Adrenal gland (tissue), 12 donors: ENCODE data around the gene CCDC138. TPM values are rescaled to one million over a fixed set of nuclear protein-coding genes. Genes with fewer than 3 reads are reported as not detected.

Experiments
- DNase-seq, 7 donors: peaks; one replicate each; pipeline ENCODE4 v3.0.0-alpha.2; 2019 to 2020
- H3K27ac ChIP-seq, 5 donors: fragments of 200-600 bp; sonication (generic) in 4 of 5; 1 replicate in 3 of 5; 2 replicates in 2 of 5; pipeline versions ENCODE4 v1.5.1 to v1.8.0; 2016 to 2020; ENCODE audit warnings: mild to moderate bottlenecking in 1 of 5
- H3K27me3 ChIP-seq: fragments of 200-600 bp; 2 replicates; pipeline ENCODE4 v1.8.0; 2021
- H3K36me3 ChIP-seq, 2 donors: fragments of 200-600 bp; replicated peaks in 1 of 2; 1 replicate in 1 of 2; 2 replicates in 1 of 2; pipeline versions ENCODE4 v1.5.1 to v1.8.0; 2018 to 2022
- H3K4me1 ChIP-seq, 2 donors: fragments of 200-600 bp; replicated peaks in 1 of 2; 1 replicate in 1 of 2; 2 replicates in 1 of 2; pipeline versions ENCODE4 v1.5.1 to v1.8.0; 2018 to 2021
- H3K4me3 ChIP-seq, 4 donors: fragments of 200-600 bp; sonication (generic) in 3 of 4; one replicate each; pipeline ENCODE4 v1.5.1; 2016 to 2018
- H3K9me3 ChIP-seq, 3 donors: fragments of 200-600 bp; sonication (generic) in 1 of 3; replicated peaks in 1 of 3; 1 replicate in 2 of 3; 2 replicates in 1 of 3; pipeline versions ENCODE4 v1.5.1 to v1.8.0; 2016 to 2021
- CTCF ChIP-seq, 6 experiments: fragments of 450-650 bp in 4 of 6; fragments of 200-600 bp in 2 of 6; sonication (generic) in 1 of 6; IDR thresholded peaks; 1 replicate in 5 of 6; 2 replicates in 1 of 6; pipeline versions ENCODE4 v1.5.1 to v1.8.0; 2016 to 2021; ENCODE audit warnings: antibody characterized with exemption in 6 of 6, mild to moderate bottlenecking in 2 of 6, moderate library complexity in 1 of 6
- POLR2A ChIP-seq, 2 donors: fragments of 450-650 bp; IDR thresholded peaks; one replicate each; pipeline ENCODE4 v1.6.1; 2017; ENCODE audit warnings: antibody characterized with exemption in 2 of 2, mild to moderate bottlenecking in 2 of 2, moderate library complexity in 1 of 2
- WGBS, 4 donors: extraction: QIAGEN DNeasy Blood & Tissue Kit in 2 of 4; methylation state at CpG; one replicate each; pipeline versions ENCODE4 v1.1.5 to v1.1.7; 2013 to 2017; 5-methylcytosine and 5-hydroxymethylcytosine counted together
- intact Hi-C, 2 donors: fragments of 100-400 bp; cut with DNase I; formaldehyde crosslinking; loops; one replicate each; pipeline versions ENCODE4 v1.14.1 to v1.15.0; 2022 to 2023
- polyA plus RNA-seq, 3 donors: library from polyadenylated mRNA; stranded (reverse); fragments of 200-250 nt in 2 of 3; fragments of 350-450 nt in 1 of 3; fragmentation: Illumina TruSeq in 1 of 3; extraction: RNeasy Lipid Tissue Mini Kit (QIAGEN cat#74804) in 1 of 3; gene quantifications; one replicate each; pipeline ENCODE4 v1.2.3, GENCODE V29; 2013 to 2014
- total RNA-seq, 9 donors: library from RNA; depleted of rRNA in 4 of 9; stranded (reverse); fragments of >200 nt in 4 of 9; fragments of 120-200 nt in 1 of 9; fragmentation: NEBNext Ultra II Directional in 1 of 9; extraction: Animal tissue kit (Norgen Biotek cat#: 25700) in 1 of 9; gene quantifications; one replicate each; pipeline versions ENCODE4 v1.1.0 to v1.2.4, GENCODE V29; 2013 to 2023
- donor health status: healthy with polysubstance abuse.
- donor health status: Bipolar disorder and iron deficiency.
- donor health status: DM: yes; HTN: yes; CAD: no.
- donor health status: DM: no; HTN: no; CAD: no.
- donor health status: DM: no; HTN: no; CAD: no.
- donor health status: DM: yes; HTN: yes; CAD: no.

CCDC138 gene
- total and polyA plus RNA-seq, 12 donors = 1.0 to 8.0 (median 2.1) TPM

GRCh38 chr2:108893277-108893676 is 106.7 kb downstream of the CCDC138 start:
- DNase-seq = no peak
- H3K9me3 ChIP-seq = peaks cover 0 to 9% (median 6%) of the 10 kb centered on the region in 3 donors
- intact Hi-C loops = no loop called here
- no peak for TF ChIP-seq CTCF (IDR thresholded peaks at IDR 0.05)
- TF ChIP-seq POLR2A (IDR thresholded peaks at IDR 0.05) = no peak
- no peaks in the 10 kb centered on the region for H3K27me3 ChIP-seq
- H3K4me3 ChIP-seq = no peak overlapping the region
- H3K36me3 ChIP-seq = no peaks in the 10 kb centered on the region
- H3K27ac ChIP-seq = no peak overlapping the region
- WGBS, 4 donors = 27 to 39% (median 32%) methylated on average over 1 of the region's 1 CpG
- H3K4me1 ChIP-seq = no peaks in the 10 kb centered on the region

DNA sequence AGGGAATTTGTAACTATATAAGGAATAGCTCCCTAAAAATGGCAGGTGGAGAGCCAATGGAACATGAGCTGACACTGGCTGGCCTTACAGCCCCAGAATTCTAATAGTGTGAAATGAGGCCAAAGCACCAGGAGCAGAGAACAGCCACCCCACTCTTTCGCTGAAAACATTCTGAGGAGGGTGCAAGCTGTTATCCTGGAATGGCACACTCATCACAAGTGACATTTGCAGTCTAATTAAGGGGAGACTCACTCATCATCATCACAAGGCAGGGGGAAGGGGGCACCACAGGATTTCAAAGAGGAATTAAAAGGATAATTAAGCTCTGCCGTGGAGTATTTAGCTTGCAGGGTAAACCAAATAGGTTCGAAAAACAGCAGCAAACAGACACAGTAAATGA is 108.2 kb downstream of the CCDC138 start:
- TF ChIP-seq POLR2A (IDR thresholded peaks at IDR 0.05) (no peak), CTCF (IDR thresholded peaks at IDR 0.05) (no peak)
- DNase-seq = no peak
- Histone ChIP-seq H3K4me1 (no peaks in the 10 kb centered on the region), H3K4me3 (no peak overlapping the region), H3K9me3 (peaks cover 0 to 6% (median 4%) of the 10 kb centered on the region in 3 donors), H3K27me3 (no peaks in the 10 kb centered on the region), H3K36me3 (no peaks in the 10 kb centered on the region), H3K27ac (no peak overlapping the region)
- intact Hi-C loops = no loop called here
- 75 to 86% (median 78%) methylated on average over 3 of the region's 3 CpGs for WGBS, 4 donors

DNA sequence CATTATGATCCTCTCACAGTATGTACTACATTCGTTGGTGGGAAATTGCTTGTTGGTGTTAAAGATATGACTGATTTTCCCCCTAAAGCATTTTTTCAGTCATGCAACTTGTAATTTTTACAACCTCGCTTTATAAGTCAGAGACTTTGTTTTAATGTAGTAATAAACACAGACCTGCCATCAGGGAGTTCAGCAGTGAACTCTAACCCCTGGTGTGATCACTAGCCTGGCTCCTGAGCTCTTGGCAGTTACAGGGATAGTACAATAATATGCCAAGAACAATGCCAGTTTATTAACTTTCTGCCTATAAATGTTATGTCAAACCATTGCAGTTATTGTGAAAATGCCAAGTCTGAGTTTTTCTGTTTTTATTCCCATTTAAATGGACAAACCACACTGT is 108.6 kb downstream of the CCDC138 start:
- intact Hi-C loops = no loop called here
- no peaks in the 10 kb centered on the region for H3K27me3 ChIP-seq
- WGBS, 4 donors = 79 to 87% (median 84%) methylated on average over 2 of the region's 2 CpGs

GRCh38 chr2:108896741-108897140 is 110.2 kb downstream of the CCDC138 start:
- Histone ChIP-seq H3K27me3 (no peaks in the 10 kb centered on the region), H3K36me3 (no peaks in the 10 kb centered on the region), H3K9me3 (no peaks in the 10 kb centered on the region), H3K4me3 (no peak overlapping the region), H3K27ac (no peak overlapping the region), H3K4me1 (no peaks in the 10 kb centered on the region)
- 81 to 93% (median 91%) methylated on average over 7 to 13 of the region's 13 CpGs for WGBS, 4 donors
- intact Hi-C loops = no loop called here
- no peak for DNase-seq
- no peak for TF ChIP-seq POLR2A (IDR thresholded peaks at IDR 0.05)
- TF ChIP-seq CTCF (IDR thresholded peaks at IDR 0.05) = no peak

More for the DNA sequence above, 108.6 kb downstream of the CCDC138 start:
- Histone ChIP-seq H3K36me3 (no peaks in the 10 kb centered on the region), H3K9me3 (peaks cover 0 to 6% (median 4%) of the 10 kb centered on the region in 3 donors), H3K27ac (no peak overlapping the region), H3K4me1 (no peaks in the 10 kb centered on the region), H3K4me3 (no peak overlapping the region)
- TF ChIP-seq POLR2A (IDR thresholded peaks at IDR 0.05) (no peak), CTCF (IDR thresholded peaks at IDR 0.05) (no peak)
- DNase-seq = no peak
